ENCODE measurements around the gene FAM118A.
A peak's percentile ranks its signal among the peaks of the same experiment; 100 is the strongest.
"Not testable (repeated sequence)": the region's sequence is repeated elsewhere in the genome, so short reads cannot be mapped to it uniquely, and the experiment has no call there.

Gene FAM118A

DNA sequence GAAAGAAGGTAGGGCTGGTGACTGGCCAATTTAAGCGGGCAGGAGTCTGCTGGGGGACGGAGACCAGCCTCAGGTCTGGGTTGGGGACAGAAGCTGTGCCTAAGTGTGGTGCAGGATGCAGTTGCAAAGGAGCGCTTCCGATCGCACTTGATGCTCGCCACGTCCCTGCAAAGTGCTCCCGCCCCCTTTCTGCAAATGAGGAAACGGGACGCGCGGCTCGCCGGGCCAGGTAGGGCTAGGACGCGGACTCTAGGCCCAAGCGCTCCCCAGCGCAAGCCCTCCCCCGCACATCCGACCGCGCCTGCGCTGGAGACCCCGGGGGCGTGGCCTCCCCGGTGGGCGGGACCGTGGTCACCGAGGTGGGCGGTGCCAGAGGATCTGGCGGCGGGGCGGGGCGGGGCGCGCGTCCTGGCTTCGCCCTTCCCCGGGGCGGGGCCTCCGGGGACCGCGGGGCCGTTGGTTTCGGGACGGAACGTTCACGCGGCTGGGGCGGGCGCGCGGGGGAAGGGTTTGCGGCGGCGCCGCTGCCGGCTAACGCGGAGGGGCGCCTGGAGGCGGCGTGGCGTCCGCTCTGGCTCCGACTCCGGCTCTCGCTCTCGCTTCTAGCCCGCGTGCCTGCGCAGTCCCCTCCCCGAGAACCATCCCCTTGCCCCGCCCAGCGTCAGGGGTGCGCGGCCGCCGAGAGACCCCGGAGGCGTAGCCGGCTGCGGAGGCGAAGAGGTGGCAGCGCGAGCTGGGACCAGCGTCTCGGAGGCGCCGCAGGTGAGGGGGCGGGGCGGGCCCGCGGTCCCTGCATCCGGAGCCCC is at the start of gene FAM118A:
FAM118A (plus strand) TSS at position 513 of the 806 bp plus-strand sequence. CDS start 12,446 bp downstream, outside the sequence.
- TF ChIP-seq, protein P1, sequence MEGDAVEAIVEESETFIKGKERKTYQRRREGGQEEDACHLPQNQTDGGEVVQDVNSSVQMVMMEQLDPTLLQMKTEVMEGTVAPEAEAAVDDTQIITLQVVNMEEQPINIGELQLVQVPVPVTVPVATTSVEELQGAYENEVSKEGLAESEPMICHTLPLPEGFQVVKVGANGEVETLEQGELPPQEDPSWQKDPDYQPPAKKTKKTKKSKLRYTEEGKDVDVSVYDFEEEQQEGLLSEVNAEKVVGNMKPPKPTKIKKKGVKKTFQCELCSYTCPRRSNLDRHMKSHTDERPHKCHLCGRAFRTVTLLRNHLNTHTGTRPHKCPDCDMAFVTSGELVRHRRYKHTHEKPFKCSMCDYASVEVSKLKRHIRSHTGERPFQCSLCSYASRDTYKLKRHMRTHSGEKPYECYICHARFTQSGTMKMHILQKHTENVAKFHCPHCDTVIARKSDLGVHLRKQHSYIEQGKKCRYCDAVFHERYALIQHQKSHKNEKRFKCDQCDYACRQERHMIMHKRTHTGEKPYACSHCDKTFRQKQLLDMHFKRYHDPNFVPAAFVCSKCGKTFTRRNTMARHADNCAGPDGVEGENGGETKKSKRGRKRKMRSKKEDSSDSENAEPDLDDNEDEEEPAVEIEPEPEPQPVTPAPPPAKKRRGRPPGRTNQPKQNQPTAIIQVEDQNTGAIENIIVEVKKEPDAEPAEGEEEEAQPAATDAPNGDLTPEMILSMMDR (conservative IDR thresholded peaks at IDR 0.05) = no peak
- H3K27ac ChIP-seq = peak within 1 kb of the TSS; percentile 90

- H3K27ac ChIP-seq = not testable (repeated sequence)
Measured at GRCh38 chr22:45260395-45260759, 49.4 kb upstream of the FAM118A start.

DNA sequence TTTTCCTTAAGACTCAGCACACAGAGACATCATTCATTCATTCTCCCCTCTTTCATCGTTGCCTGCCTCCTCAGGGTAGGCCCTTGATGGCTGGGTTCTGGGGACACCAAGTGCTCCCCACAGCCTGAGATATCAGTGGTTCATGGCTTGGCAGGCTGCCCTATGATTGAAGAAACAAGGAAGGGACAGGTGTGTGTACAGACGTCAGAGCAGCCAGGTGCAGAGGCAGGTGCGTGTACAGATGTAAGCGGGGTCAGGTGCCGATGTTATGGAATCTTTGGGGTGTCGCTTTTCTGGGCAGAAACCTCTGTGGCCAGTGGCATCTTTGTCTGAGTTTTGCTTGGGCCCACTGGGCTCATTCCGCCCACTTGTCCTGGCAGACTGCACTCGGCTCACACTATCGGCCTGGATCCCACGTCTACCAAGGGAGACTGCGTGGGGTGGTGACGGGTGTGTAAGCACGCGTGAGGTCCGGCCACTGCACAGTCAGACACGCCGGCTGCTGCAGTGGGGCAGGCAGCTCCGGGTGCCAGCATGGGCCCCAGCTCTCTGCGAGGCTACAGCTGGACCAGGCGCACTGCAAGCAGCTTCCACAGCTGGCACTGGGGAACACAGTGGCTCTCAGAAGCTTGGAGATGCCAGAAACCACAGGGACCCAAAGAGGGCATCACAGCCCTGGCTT is 48.2 kb upstream of the FAM118A start:
- TF ChIP-seq, protein P1 (conservative IDR thresholded peaks at IDR 0.05) = no peak
- no peak overlapping the region for H3K27ac ChIP-seq

DNA sequence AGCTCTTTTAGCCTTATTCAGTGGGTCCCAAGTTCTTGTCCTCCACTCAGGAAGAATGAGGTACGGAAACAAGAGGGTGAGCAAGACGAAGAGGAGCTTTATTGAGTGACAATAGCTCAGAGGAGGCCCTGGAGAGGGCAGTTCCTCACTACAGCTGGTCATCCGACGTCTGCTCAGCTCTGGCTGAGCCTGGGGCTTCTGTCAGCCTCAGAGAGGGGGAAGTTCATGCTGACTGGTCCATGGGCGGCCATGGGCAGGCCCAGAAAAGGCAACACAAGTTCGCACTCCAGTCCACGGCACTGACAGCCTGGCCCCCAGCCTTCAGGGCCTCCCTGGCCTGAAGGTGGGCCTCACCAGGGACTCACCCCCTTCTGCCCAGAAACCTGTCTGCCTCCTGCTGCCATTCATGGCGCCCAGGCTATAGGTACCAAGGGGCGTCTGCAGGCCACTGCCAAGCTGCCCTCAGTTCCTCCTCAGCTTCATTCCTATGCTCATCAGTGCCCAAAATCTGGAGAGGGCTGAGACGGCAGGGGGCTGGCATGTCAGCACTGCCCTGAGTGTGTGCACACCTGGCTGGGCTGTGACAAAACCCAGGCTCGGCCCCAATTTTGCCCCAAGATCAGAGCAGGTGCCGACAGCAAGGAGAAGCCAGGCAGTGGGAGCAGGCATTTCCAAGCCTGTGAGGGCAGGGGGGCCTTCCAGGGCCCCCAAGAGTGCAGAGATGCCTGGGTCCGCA is 47.4 kb upstream of the FAM118A start:
- TF ChIP-seq, protein P1 (conservative IDR thresholded peaks at IDR 0.05) = no peak
- H3K27ac ChIP-seq = peak overlapping the region; percentile 71; the same call in 1 of the 2 replicates

DNA sequence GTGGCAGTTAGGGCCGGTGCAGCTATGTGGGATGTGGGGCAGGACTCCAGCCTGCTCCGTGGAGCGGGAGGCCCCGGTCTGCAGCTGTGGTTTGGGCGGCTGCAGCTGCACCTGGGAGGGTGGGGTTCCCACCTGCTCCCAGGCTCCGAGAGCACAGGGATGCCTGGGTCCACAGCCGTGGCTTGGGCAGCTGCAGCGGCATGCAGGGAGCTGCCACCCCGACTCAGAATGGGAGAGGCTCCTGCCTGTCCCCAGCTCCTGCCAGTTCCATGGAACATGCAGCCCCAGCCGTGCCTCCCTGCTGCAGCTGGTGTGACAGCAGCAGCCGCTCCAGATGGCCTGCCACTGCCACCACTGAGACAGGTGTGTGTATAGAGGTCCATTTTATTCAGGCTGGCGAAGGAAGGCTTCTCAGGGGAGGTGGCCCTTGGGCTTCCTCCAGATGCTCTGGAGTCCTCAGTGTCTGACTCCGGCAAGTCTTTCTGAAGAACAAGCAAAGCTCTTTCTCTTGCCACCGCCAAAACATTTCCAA is 46.7 kb upstream of the FAM118A start:
- peak overlapping the region; percentile 71 for H3K27ac ChIP-seq
- TF ChIP-seq, protein P1 (conservative IDR thresholded peaks at IDR 0.05) = no peak

- H3K27ac ChIP-seq = peak overlapping the region; percentile 71
- TF ChIP-seq, protein P1 (conservative IDR thresholded peaks at IDR 0.05) = peak; percentile 90
Measured at GRCh38 chr22:45263463-45264269, 46.1 kb upstream of the FAM118A start.

GRCh38 chr22:45265535-45265934 is 44.2 kb upstream of the FAM118A start:
- TF ChIP-seq, protein P1 (conservative IDR thresholded peaks at IDR 0.05) = no peak

More at GRCh38 chr22:45265535-45265934, 44.2 kb upstream of the FAM118A start:
- H3K27ac ChIP-seq = no peak overlapping the region
